Head of caudate nucleus (tissue), 42 donors: ENCODE measurements around the gene WLS.

ENCODE experiments used
- DNase-seq, 42 donors: peaks; one replicate each; pipeline versions ENCODE4 v3.0.0 to v3.0.0-alpha.2; 2020 to 2021; ENCODE audit warnings: mixed read lengths in 7 of 42
- intact Hi-C: fragments of 100-400 bp; cut with DNase I; formaldehyde crosslinking; loops from one replicate; pipeline ENCODE4 v1.15.0; 2022

Gene WLS

GRCh38 chr1:68205794-68206358 lies 26.4 kb downstream of the WLS start:
- intact Hi-C loops = no loop called here
- no peak for DNase-seq

DNA sequence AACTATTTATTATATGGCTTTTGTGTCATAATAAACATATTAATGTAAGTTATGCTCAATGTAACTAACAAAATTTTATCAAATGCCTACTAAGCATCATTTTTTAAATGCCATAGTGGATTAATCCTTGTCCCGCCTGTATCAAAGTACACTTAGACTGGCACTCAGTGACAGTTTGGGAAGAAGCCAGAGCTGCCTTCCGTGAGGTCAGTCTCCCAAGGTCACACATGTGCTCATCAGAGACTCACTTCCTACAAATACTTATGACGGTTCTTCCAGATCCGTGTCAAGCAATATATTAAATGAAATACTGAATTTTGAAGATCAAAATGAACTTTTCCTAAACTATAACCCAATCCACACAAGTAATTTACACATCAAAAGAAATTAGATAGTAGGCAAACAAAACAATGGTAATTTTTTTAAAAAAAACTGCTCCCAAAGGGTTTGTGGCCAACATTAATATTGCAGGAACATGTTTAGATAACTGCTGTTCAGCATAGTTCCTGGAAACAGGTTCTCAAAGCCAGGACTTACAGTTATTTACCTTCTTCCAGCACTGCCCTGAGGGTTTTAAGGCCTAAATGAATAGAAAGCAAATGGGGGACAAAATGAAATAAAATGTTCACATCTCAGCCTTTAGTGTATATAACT lies 27.2 kb downstream of the WLS start:
- DNase-seq = no peak
- intact Hi-C loops = no loop called here

DNA sequence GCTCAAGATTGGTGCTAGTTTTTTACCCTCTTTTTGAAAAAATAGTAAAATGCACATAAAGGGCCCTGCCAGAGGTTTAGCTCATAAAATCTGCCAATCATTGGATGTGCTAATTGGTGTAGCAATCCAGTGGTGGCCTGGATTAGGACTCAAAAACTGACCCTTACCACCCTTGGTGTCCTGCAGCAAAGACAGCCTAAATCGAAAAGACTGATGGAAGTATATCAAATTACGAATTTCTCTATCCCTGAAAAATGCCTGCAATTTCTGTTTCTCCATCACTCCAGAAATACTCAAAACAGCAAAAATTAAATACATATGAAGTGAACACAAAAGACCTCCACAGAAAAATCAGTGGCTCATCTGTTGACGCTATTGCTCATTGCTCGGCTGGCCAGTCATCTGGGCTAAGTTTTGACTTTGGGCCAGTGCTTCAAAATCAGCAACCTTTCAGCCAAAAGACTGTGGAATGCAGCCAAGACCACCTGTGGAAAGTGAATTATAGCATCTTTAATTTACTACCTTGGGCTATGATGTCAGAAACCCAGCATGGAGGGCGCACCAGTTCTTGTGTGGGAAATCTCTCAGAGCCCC lies 30.0 kb downstream of the WLS start:
- DNase-seq = no peak
- intact Hi-C loops = no loop called here

GRCh38 chr1:68201546-68202238 lies 30.6 kb downstream of the WLS start:
- intact Hi-C loops = no loop called here
- no peak for DNase-seq

GRCh38 chr1:68199603-68200002 lies 32.7 kb downstream of the WLS start:
- intact Hi-C loops = no loop called here
- DNase-seq = no peak

DNA sequence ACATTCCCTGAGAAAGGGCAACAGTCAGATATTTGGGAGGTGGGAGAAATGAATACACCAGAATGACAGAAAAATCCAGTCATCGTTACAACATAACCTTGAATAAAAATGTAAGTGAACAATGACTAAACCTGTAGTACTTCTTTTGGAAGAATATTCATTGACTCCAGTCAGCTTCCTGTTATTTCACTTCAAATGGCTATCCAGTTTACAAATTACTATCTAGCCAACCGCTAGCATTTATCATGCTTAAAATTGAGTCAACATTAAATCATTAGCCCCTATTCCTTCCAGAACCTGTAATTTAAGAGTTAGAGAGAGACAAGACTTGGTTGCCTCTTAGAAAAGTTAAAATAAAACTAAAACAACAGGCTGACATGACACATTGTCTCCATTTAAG lies 33.6 kb downstream of the WLS start:
- intact Hi-C loops = no loop called here
- no peak for DNase-seq

DNA sequence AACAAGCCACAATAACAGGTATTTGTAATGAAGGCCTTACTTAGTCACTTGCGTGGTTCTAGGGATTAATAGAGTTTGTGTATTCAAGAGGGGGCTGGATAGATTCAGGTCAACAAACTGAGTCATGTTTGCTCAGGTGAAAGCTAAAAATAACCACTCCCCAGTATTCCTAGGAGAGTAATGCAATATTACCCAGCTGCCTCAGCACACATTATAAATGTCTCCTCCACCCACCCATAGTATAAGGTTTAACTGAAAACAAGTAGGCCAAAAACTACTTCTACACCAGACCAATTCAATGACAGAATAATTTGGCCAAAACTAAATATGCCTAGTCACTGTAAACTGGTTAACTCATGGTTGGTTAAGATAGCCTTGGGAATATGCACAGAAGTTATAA lies 34.4 kb downstream of the WLS start:
- DNase-seq = no peak
- intact Hi-C loops = no loop called here

- no peak for DNase-seq
Measured at GRCh38 chr1:68197461-68197860, 34.9 kb downstream of the WLS start.

GRCh38 chr1:68196676-68197075 lies 35.6 kb downstream of the WLS start:
- DNase-seq = no peak
- intact Hi-C loops = no loop called here

More at GRCh38 chr1:68197461-68197860, 34.9 kb downstream of the WLS start:
- intact Hi-C loops = no loop called here

- DNase-seq = peak in 21 of 42 donors; percentile 5 to 68 (median 35)
- intact Hi-C loops = no loop called here
Measured at GRCh38 chr1:68191717-68192116, 40.6 kb downstream of the WLS start.

DNA sequence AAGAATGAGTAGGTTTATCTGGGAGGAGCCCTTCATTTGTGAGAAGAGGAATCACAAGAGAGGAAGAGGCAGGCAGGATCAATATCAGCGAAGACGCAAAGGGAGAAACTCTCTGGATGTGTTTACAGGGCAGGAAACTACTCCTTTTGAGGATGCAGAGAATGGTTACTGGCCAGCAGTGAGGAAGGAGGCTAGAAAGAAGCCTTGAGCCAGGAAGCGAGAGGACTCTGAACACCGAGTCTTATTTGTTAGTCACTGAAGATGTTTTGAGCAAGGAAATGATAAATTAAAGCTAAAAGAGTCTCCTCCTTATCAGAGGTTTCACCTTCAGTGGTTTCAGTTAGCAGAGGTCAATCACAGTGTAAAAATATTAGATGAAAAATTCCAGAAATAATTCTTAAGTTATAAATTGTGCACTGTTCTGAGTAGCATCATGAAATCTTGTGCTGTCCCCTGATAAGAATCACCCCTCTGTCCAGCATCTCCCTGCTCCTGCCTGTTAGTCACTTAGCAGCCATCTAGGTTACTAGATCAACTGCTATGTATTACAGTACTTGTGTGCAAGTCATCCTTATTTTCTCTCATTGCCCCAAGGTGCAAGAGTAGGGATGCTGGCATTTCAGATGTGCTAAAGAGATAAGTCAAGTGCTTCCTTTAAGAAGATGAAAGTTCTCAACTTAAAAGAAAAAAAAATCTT lies 43.5 kb downstream of the WLS start:
- no peak for DNase-seq
- intact Hi-C loops = no loop called here

DNA sequence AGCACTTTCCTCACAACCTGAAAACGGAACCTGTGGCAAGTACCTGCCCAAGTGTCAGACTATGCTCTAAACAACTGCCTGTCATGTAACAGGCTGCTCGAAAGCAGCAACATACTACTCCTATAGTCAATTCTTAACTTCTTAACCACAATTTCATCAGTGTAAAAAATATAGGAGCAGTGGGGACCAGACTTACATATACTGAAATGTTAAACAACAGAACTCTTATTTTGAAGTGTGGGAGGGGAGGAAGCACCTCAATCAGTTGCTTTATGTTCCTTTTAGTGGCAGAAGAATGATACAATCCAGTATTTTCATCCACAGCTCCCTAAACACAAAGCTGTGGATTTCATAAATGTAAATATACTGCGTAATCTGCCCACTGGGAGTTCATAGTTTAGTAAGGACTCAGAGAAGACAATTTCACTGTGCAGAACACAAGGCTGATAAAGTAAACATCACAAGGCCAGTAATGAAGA lies 44.2 kb downstream of the WLS start:
- no peak for DNase-seq
- intact Hi-C loops = no loop called here

- intact Hi-C loops = no loop called here
- no peak for DNase-seq
Measured at GRCh38 chr1:68185743-68186142, 46.6 kb downstream of the WLS start.

- intact Hi-C loops = no loop called here
Measured at GRCh38 chr1:68183895-68184294, 48.4 kb downstream of the WLS start.

GRCh38 chr1:68181165-68181556 lies 51.2 kb downstream of the WLS start:
- no peak for DNase-seq
- intact Hi-C loops = no loop called here

More at GRCh38 chr1:68183895-68184294, 48.4 kb downstream of the WLS start:
- no peak for DNase-seq

DNA sequence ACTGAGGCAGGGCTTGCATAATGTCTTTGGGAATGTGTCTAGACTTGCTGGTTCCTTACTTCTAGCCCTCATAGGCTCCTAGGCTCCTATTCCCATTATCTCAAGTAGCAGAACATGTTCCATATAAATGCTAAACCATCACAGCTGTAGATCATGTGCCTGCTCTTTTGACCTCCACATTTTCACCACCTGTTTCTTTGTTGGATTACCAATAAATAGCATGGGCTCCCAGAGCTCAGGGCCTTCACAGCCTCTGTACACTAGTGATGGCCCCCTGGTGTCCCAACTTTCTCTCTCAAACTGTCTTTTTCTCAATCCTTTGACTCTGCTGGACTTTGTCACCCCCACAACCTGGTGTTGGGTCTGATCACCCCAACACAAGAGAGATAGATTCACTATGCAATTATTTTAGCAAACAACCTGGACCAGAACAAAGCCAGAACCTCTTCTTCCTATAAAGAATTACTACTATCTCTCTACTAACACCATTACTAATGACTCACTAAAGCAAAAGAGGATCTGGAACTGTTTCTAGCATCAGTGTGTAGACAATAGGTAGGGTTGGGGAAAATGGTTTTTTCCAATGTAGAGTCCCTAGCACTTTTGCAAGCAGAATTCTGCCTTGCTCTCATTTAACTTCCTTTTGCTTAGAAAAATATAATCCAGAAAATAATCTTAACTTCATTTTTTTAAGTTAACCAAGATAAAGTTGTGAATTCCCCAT lies 51.7 kb downstream of the WLS start:
- intact Hi-C loops = no loop called here
- DNase-seq = no peak

- intact Hi-C loops = no loop called here
- DNase-seq = no peak
Measured at GRCh38 chr1:68178821-68179490, 53.4 kb downstream of the WLS start.

DNA sequence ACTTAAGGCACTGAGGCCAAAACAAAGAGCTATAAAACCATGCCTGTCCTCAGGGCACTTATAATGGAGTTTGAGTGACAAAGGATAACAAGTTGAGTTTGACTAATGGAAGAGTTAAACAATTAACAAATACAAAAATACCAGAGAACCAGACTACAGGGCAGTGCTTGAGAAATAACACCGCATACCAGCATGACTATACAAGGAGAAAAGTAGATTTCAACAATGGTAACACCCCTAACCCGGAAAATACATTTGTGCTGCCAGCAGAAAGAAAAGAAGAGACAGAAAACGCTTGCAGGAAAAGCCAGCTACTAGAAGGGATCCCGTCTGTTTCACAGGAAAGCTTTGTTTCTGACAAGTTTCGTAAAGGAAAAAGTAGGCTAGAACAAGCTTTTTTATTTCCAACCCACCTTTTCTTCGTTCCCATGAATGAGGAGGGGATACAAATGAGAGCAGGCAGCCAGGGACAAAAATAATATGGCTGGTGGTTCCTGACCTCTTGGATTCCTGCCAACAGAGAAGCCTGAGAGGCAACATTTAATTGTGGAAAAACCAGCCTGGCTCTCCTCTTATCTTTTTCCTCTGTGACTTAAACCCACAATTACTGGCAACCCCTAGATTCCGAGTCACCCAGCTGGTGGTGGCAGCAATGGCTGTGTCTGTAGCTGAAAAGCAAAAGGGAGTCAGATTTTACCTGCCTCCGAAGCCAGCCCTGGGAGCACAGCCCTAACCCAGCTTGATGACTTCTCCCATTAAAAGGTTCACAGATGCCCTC lies 56.5 kb downstream of the WLS start:
- intact Hi-C loops = no loop called here
- DNase-seq = peak in 3 of 42 donors; percentile 1 to 8 (median 8)
